GM18517 (cell line): ENCODE results near the gene SIX3.

Experiments
- ATAC-seq: cut with Tn5 transposase; IDR thresholded peaks from one replicate; pipeline ENCODE4 v1.9.1; 2021; ENCODE audit warnings: mild to moderate bottlenecking, moderate library complexity; ENCODE audit not compliant: unreplicated experiment

Gene SIX3

GRCh38 chr2:44930274-44931197, 11.0 kb upstream of the SIX3 start:
- ATAC-seq, result no peak

DNA sequence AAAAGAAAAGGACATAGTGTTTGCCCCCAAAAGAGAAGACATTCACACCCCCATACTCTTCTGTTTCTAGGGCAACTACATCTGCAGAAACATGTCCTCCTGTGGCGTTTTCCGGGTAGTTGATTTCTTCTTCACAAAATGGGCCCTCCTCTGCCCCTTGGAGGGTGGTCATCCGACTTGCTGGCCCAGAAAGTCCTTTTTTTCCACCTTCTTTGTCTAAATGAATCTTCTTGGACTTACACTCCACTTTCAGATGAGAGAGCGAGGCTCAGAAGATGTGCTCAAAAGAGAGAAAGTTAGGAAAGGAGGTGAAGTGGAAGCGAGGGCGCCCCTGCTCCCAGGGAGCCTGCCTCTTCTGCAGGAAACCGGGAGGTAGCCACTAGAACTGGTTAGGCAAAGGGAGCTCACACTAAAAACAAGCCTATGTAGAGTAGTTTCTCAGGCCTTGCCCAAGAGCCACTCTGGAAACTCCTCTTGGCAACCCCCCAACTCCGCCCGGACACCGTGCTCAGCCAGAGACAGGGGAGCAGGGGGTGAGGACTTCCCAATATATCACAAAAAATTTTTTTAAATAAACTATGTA, 10.2 kb upstream of the SIX3 start:
- ATAC-seq, result no peak

DNA sequence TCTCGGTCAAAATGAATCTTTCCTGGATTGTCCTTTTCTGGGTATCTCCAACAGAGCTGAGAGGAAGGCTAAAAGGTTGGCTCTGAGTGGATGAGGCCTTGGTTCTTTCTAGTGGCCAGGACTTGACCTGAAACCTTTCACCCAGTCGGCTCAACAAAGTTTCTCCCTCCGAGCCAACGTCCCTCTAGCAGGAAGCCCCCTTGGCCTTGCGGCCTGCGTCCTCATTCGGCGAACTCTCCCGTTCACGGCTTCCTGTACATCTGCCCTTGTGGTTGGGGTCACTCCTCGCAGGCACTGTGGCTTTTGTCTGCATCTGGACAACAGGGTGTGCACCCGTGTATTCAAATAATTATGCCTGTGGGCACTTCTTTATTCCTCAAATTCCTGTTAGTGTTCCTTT, 9.4 kb upstream of the SIX3 start:
- ATAC-seq, result no peak

GRCh38 chr2:44932564-44933392, 8.7 kb upstream of the SIX3 start:
- ATAC-seq, result no peak

DNA sequence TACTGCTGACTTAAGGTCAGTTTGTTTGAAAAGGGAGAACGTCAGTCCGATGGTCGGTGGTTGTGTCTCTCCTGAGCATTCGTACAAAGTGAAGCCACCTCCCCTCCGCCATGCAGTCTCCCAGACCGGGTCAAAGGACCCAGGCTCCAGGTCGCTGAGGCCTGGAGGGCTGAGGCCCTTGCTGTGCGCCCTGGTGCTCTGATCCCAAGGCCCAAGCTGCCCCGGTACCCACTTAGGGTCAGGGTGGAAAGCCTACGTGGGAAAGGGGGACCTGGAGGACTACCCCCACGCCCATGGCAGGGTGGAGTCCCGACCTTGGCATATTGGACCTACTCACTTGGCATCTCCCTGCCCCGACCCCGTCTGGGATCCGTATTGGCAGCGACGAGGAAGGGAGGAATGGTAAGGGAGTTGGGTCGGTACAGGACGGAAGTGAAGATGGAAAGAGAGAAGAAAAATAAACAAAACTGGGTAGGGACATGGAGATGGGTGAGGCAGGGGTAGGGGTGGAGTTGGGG, 8.0 kb upstream of the SIX3 start:
- no peak for ATAC-seq

- ATAC-seq, result no peak
These were observed 7.2 kb upstream of the SIX3 start for GRCh38 chr2:44934038-44934982.

GRCh38 chr2:44934983-44935728, 6.3 kb upstream of the SIX3 start:
- ATAC-seq, result no peak

GRCh38 chr2:44935729-44936098, 5.8 kb upstream of the SIX3 start:
- ATAC-seq, result no peak

- ATAC-seq, result no peak
These were observed 5.2 kb upstream of the SIX3 start for GRCh38 chr2:44936275-44936674.

DNA sequence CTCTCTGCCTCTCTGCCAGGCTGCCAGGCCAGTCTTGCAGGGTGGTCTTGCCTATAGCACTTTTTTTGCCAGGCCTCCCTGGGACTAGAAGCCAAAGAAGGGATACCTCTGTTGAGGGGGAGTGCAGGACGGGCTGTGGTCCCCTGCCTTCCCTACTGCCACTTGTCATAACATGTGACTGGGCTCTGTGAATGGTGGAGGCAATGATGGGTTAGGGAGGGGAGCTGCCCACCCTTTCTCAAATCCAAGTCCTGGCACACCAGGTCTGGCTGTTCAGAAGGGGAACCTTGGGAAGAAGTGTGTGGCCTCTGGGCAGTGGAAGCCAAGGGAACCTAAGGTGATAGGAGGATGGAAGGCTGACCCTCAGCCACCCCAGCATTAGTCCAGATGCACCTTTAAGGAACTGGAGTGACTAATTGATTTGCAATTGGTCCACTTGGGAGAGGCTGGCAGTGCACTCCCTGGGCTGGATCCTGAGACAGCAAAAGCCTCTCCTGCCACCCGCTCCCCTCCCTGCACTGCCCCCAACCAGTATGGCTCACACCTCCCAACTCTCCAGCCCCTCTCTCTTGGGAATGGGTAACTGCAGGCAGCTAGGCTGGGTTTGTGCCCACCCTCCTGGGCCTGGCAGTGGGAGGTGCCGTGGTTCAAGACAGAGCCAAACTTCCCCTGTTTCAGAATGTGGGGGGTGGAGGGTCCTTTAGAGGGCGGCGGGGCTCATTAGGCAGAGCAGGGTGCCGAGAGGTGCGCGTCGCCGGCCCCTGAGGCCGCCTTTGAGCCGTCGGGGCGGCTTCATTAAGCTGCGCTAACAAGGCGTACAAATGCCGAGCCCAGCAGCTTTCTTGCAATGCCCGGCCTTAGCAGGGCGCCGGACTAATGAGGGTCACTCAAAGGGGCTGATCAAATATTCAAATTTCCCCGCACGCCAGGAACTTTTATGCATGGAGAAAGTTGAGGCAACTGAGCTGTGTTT, 4.5 kb upstream of the SIX3 start:
- no peak for ATAC-seq

GRCh38 chr2:44937688-44938240, 3.7 kb upstream of the SIX3 start:
- ATAC-seq, result no peak

DNA sequence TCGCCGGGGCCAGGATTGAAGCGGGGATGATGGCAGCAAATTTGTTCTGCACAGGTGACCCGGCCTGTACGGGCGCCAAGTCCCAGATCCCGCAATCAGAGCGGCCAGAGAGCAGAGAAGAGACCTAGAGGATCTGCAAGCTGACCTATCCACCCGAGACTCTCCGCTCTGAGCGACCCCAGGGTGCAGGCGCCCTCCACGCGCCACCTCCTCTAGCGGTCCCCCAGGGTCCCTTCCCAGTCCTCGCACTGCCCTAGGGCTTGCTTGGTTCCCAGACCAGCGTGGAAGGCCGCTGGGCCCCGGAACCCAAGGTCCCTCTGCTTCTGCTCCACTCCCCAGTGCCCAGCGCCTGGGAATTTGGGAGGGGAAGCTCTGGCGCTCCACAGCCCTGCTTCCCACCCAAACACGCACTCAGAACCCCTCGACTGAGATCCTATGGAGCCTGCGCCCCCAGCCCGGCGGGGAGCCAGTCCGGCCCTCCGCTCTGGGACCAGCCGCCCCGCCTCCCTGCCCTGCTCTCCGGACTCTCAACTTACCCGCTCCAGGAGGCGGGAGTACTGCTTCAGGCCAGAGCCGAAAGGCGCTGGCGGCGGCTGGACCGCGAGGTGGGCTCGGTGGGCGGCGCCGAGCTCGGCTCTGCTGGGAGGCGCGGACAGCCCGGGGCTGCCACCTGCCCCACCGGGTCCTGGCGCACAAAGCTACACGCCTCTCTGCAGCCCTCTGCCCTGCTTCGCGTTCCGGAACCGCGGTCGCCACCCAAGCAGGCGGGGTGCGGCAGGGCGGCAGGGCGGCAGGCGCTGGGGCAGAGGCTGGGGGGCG, 3.0 kb upstream of the SIX3 start:
- ATAC-seq, result no peak

- ATAC-seq, result no peak
These were observed 2.1 kb upstream of the SIX3 start for GRCh38 chr2:44939106-44940048.

- no peak for ATAC-seq
These were observed 1.4 kb upstream of the SIX3 start for GRCh38 chr2:44940049-44940494.

GRCh38 chr2:44940732-44941464, 604 bp upstream of the SIX3 start:
- no peak for ATAC-seq
